Ectodermal cell (in vitro differentiated cells): ENCODE data around the gene NR2F2.

Experiments used
- H3K27ac ChIP-seq: 2 replicates; pipeline ENCODE4 v1.7.0; 2013; ENCODE audit warnings: mild to moderate bottlenecking, low read depth, low read length; ENCODE audit not compliant: insufficient read depth, poor library complexity, severe bottlenecking
- H3K27me3 ChIP-seq: 2 replicates; pipeline ENCODE4 v1.7.0; 2013; ENCODE audit warnings: mild to moderate bottlenecking, low read length; ENCODE audit not compliant: insufficient read depth, control insufficient read depth, poor library complexity, severe bottlenecking
- H3K36me3 ChIP-seq: one replicate; pipeline ENCODE4 v1.7.0; 2013; ENCODE audit warnings: low read length; ENCODE audit not compliant: control insufficient read depth, insufficient read depth
- H3K4me1 ChIP-seq: one replicate; pipeline ENCODE4 v1.7.0; 2013; ENCODE audit warnings: low read length; ENCODE audit not compliant: control insufficient read depth, insufficient read depth
- H3K4me3 ChIP-seq: 2 replicates; pipeline ENCODE4 v1.7.0; 2013; ENCODE audit warnings: low read depth, low read length, control low read depth; ENCODE audit not compliant: insufficient read depth
- H3K9me3 ChIP-seq: 2 replicates; pipeline ENCODE4 v1.7.0; 2013; ENCODE audit warnings: mild to moderate bottlenecking, low read length, moderate library complexity; ENCODE audit not compliant: control insufficient read depth
- WGBS, 2 experiments: methylation state at CpG; one replicate each; pipeline ENCODE4 v1.1.7; 2013; ENCODE audit warnings: missing lambda C conversion rate in 2 of 2; 5-methylcytosine and 5-hydroxymethylcytosine counted together

NR2F2 gene

GRCh38 chr15:96337365-96338023 is 7.0 kb downstream of the NR2F2 start:
- Histone ChIP-seq H3K4me1 (peaks cover 6% of the 10 kb centered on the region), H3K27me3 (peaks cover 57% of the 10 kb centered on the region), H3K27ac (no peak overlapping the region), H3K9me3 (no peaks in the 10 kb centered on the region), H3K36me3 (peaks cover 51% of the 10 kb centered on the region), H3K4me3 (peak overlapping the region; percentile 88)
- WGBS, 2 experiments = 1 to 3% methylated on average over 13 to 14 of the region's 14 CpGs

DNA sequence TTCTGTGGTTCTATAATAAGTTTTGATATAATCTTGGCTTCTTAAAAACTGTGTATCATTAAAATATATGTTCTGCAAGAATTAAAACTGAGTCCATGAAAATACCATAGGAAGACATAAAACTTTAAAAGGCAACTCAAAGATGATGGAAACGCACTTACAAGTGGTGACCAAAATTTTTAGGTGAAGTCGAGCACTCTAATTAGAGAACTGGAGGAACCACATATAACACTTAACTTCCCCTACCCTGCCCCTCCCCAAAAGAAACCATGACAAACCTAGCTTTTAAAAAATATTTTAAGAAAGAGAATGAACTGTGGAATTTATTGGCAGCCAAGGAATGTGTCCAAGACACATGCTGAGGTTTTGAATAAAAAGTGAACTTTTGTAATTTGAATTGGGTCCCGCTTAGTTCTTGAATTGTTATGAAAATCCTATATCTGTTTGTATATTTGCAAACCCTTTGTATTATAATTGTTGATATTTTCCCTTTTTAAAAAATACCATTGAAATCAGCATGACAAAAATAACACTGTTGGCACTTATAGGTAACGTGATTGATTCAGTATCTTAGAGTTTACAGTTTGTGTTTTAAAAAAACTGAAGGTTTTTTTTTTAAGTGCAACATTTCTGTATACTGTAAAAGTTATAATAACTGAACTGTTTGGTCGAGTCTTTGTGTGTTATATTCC is 7.7 kb downstream of the NR2F2 start:
- WGBS, 2 experiments = 5 to 7% methylated on average over 3 to 5 of the region's 5 CpGs
- Histone ChIP-seq H3K27ac (no peak overlapping the region), H3K36me3 (peaks cover 47% of the 10 kb centered on the region), H3K4me1 (peaks cover 14% of the 10 kb centered on the region), H3K27me3 (peaks cover 57% of the 10 kb centered on the region), H3K9me3 (no peaks in the 10 kb centered on the region), H3K4me3 (peak overlapping the region; percentile 88)

GRCh38 chr15:96338766-96339618 is 8.5 kb downstream of the NR2F2 start:
- Histone ChIP-seq H3K27ac (peak overlapping the region; percentile 55), H3K27me3 (peaks cover 57% of the 10 kb centered on the region), H3K9me3 (no peaks in the 10 kb centered on the region), H3K4me3 (peak overlapping the region; percentile 88), H3K4me1 (peaks cover 21% of the 10 kb centered on the region), H3K36me3 (peaks cover 45% of the 10 kb centered on the region)
- 0 to 5% methylated on average over 3 to 6 of the region's 7 CpGs for WGBS, 2 experiments

- WGBS, 2 experiments = 4% methylated on average over 2 to 6 of the region's 8 CpGs
- Histone ChIP-seq H3K4me1 (peaks cover 28% of the 10 kb centered on the region), H3K27ac (peak overlapping the region; percentile 92), H3K4me3 (peak overlapping the region; percentile 88), H3K27me3 (peaks cover 57% of the 10 kb centered on the region), H3K36me3 (peaks cover 37% of the 10 kb centered on the region), H3K9me3 (no peaks in the 10 kb centered on the region)
These were observed 9.3 kb downstream of the NR2F2 start for GRCh38 chr15:96339619-96340347.

DNA sequence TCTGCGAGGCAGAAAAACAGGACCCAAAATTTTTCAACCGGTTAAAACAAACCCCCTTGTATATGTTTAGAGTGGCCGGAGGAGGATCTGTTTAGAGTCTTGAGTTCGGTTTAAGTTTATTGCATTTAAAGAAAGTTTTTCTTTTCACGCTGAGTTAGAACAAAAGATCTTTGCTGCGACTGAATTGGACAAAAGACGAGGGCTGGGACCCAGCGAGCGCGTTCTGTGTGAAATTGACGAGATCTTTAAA is 9.8 kb downstream of the NR2F2 start:
- peaks cover 55% of the 10 kb centered on the region for H3K27me3 ChIP-seq

GRCh38 chr15:96340598-96341512 is 10.4 kb downstream of the NR2F2 start:
- Histone ChIP-seq H3K27ac (peak overlapping the region; percentile 92), H3K9me3 (no peaks in the 10 kb centered on the region), H3K4me3 (peak overlapping the region; percentile 88), H3K36me3 (peaks cover 26% of the 10 kb centered on the region), H3K4me1 (peaks cover 39% of the 10 kb centered on the region), H3K27me3 (peaks cover 52% of the 10 kb centered on the region)
- 0% methylated on average over 62 to 63 of the region's 63 CpGs for WGBS, 2 experiments

More for the DNA sequence above, 9.8 kb downstream of the NR2F2 start:
- peaks cover 32% of the 10 kb centered on the region for H3K36me3 ChIP-seq
- peak overlapping the region; percentile 92 for H3K27ac ChIP-seq
- H3K9me3 ChIP-seq = no peaks in the 10 kb centered on the region
- peaks cover 33% of the 10 kb centered on the region for H3K4me1 ChIP-seq
- WGBS, 2 experiments = 1% methylated on average over 11 of the region's 11 CpGs
- peak overlapping the region; percentile 88 for H3K4me3 ChIP-seq

DNA sequence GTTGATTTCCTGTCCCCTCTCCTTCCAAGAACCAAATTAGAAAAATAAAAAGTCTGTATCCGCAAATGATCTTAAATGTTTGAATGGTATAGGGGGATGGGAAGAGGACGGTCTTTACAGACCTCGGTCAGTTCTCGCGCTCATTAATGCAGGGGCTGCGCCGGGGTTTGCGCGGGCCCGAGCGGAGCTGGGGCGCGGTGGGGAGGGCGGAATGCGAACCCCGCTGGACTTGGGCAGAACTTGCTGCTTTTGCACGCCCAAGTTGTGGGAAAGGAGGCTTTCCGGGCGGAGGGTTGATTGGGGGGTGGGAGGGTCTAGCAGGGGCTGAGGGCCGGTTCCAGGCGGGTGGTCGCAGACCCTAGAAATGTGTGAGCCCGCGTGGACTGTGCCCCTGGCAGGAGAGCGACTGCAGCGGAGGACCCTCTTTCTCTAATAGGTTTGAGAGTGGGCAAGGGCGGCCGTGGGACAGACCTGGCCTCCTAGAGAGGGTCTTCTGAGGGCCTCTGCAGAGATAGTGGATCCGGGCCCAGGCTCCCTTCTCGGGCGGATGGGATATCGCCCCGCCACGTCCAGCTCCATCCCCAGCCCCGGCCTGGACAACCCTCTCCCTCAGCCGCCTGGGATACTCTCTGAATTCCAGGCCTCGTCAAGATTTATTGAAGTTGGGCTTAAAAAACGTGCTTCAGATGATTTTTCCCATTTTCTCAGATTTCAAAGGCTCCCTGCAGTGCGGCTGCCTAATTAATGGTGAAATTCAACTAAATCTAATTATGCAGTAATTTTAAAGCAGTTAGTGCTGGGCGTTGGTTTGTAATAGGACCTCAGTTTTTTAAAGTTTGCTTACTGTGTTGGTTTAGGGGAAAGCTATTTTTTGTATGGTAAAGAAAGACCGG is 11.3 kb downstream of the NR2F2 start:
- peaks cover 47% of the 10 kb centered on the region for H3K4me1 ChIP-seq
- 2 to 3% methylated on average over 39 to 40 of the region's 41 CpGs for WGBS, 2 experiments
- peaks cover 17% of the 10 kb centered on the region for H3K36me3 ChIP-seq

DNA sequence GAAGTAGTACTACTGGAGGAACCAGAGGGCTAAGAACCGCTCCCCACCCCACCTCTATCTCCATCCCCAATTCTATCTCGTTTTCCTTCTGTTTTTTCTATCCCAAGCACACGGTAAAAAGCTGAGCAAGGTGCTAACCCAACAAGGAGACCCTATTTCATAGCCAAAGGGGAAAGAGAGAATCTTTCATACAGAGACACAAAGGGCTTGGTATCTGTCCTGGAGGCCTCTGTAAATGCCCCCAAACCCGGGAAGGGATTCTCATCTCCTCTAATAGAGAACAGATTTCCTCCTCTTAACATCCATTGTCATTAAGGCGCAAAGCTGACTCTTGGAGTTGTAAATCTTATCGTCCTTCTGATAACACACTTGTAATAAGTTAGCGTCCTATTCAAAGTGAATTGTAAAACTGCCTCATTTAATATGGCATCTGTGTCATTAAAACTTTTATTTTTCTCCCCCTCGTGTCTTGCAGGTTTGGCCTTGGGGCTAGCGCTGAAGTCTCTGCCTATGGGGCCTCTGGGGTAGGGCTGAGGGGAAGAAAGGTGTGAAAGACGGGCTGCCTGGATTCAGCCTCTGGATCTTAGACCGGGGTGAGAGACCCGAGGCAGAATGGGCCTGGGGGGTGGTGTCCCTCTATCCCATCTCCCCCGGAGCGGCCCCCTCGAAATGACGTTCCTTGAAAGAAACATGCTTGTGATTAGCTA is 12.1 kb downstream of the NR2F2 start:
- Histone ChIP-seq H3K27ac (peak overlapping the region; percentile 53), H3K4me3 (peak overlapping the region; percentile 88), H3K4me1 (peaks cover 53% of the 10 kb centered on the region), H3K27me3 (peaks cover 56% of the 10 kb centered on the region), H3K9me3 (no peaks in the 10 kb centered on the region), H3K36me3 (peaks cover 10% of the 10 kb centered on the region)
- 3 to 4% methylated on average over 14 to 16 of the region's 16 CpGs for WGBS, 2 experiments

More for the DNA sequence above, 11.3 kb downstream of the NR2F2 start:
- no peaks in the 10 kb centered on the region for H3K9me3 ChIP-seq
- H3K27me3 ChIP-seq = peaks cover 54% of the 10 kb centered on the region
- peak overlapping the region; percentile 88 for H3K4me3 ChIP-seq
- peak overlapping the region; percentile 9 for H3K27ac ChIP-seq
